GM18907 (cell line): Measurements from ENCODE around the gene CASS4.
"Not testable (repeated sequence)": the region's sequence is repeated elsewhere in the genome, so short reads cannot be mapped to it uniquely, and the experiment has no call there.

Experiments used
- ATAC-seq: cut with Tn5 transposase; IDR thresholded peaks from one replicate; pipeline ENCODE4 v1.9.1; 2021; ENCODE audit warnings: mild to moderate bottlenecking, moderate library complexity; ENCODE audit not compliant: unreplicated experiment

The CASS4 gene, protein sequence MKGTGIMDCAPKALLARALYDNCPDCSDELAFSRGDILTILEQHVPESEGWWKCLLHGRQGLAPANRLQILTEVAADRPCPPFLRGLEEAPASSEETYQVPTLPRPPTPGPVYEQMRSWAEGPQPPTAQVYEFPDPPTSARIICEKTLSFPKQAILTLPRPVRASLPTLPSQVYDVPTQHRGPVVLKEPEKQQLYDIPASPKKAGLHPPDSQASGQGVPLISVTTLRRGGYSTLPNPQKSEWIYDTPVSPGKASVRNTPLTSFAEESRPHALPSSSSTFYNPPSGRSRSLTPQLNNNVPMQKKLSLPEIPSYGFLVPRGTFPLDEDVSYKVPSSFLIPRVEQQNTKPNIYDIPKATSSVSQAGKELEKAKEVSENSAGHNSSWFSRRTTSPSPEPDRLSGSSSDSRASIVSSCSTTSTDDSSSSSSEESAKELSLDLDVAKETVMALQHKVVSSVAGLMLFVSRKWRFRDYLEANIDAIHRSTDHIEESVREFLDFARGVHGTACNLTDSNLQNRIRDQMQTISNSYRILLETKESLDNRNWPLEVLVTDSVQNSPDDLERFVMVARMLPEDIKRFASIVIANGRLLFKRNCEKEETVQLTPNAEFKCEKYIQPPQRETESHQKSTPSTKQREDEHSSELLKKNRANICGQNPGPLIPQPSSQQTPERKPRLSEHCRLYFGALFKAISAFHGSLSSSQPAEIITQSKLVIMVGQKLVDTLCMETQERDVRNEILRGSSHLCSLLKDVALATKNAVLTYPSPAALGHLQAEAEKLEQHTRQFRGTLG

GRCh38 chr20:56411759-56412472, at the start of gene CASS4:
TSS of gene CASS4 (plus strand) at chr20:56412260. CDS start at chr20:56412459, 199 bp downstream.
- ATAC-seq = peak; percentile 74

DNA sequence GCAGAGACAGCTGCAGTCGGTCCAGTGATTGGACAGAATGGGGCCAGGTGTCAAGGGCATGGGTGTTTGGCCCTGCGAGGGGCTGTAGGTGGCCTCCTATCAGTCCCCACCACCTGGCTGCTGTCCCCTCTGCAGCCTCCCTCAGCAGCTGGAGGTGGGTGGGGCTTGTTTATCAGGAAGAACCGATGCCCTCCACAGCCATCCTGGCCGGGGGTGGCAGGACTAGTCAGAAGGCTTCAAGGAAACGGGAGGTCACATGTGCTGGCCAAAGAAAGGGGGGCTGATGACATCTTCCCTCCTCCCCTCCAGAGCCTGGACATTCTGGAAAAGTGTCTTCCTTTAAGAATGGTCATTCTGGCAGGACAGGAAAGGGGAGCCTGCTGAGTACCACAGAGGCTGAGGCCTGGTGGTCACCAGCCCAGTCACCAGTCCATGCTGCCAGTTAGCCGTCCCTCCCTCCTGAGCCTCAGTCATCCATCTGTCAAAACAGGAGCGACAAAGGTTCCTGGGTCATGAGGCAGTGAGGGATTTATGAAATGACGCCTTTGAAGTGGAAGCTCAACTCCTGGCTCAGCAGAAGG, 49.1 kb upstream of the CASS4 start:
- no peak for ATAC-seq

GRCh38 chr20:56363491-56363890, 48.6 kb upstream of the CASS4 start:
- ATAC-seq = no peak

GRCh38 chr20:56368351-56369134, 43.5 kb upstream of the CASS4 start:
- no peak for ATAC-seq

GRCh38 chr20:56369179-56369578, 42.9 kb upstream of the CASS4 start:
- ATAC-seq = no peak

DNA sequence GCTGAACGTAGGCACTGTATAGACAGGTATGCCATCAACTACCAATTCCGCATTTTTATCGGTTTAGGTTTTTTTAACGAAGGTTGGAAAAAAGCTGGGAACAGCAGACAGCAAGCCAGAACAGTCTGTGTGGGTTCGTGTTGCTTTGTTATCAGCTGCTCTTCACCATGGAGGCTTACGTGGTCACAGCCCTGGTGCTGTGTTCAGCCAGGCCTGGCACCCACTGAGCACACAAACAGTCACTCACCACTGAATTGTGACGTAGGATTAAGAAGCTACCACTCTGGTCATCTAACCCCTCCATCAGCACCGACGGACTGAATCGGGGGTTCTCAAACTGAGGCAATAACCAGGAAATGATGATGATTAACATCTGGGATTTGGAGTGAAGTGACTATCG, 40.1 kb upstream of the CASS4 start:
- ATAC-seq = no peak

DNA sequence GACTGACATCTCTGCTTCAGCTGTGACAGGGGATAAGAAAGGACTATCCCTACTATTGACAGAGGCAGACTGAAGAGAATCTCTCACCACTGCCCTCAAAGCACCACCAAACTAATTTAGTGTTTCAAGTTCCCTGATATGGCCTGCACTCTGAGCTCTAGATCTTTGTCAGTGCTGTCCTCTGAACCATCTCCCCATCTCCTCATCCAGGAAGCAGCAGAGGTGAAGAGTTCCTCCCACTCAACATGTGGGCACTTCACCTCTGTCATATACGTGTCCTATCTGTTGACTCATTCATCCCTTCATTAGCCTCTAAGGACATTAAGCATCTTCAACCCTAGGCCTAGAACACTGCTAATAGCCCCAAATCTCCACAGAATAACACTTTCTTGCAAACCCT, 39.2 kb upstream of the CASS4 start:
- ATAC-seq = no peak

DNA sequence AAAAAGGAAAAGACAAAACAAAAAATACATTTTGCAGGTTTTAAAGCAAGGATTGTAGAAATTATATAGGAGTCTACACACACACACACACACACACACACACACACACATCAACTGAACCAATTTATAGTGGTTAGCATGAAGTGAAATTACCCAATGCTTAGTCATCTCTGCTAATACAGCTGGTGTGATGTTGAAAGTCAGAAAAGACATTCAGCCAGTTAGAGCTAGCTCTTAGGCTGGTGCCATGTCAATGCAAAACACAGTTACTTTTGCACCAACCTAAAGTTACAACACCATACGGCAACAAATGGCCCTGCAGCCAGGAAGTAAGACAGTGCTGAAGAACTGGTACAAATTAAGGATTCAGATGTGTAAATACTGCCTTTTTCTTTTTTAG, 38.1 kb upstream of the CASS4 start:
- ATAC-seq = peak; percentile 52

DNA sequence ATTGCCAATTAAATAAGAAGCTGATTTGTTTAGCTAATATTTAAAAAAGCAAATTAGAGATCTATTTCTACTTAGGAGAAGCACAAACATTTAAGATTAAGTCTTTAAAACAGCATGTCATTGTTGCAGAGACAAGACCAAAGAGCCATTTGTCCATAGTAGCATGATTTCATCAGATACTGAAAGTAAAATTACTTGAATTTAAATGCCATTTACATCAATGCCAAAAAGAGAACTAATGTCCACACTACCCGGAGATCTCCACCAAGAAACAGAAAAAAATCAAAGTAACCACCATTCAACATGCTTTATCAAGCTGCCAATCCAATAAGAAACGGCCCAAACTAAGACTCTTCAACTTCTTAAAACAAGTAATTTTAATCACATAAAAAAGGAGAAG, 35.7 kb upstream of the CASS4 start:
- no peak for ATAC-seq

GRCh38 chr20:56378386-56378785, 33.7 kb upstream of the CASS4 start:
- no peak for ATAC-seq

GRCh38 chr20:56380375-56380774, 31.7 kb upstream of the CASS4 start:
- ATAC-seq = no peak

DNA sequence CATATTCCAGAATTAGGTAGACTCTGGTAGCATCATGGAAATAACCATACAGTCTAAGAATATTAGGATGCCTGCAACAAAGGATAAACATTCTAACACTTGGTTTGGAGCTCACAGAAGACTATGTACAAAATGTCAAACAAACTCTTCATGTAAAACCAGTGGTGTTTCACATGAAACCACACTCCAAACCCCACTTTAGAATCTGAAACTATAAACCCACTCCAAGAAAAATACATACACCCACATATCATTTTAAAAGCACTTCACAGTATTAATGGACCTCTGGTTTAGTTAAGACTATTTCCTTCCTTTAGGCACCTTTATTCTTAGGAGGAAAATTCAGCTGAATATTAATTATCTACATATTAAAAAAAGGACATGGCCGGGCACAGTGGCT, 30.6 kb upstream of the CASS4 start:
- no peak for ATAC-seq

DNA sequence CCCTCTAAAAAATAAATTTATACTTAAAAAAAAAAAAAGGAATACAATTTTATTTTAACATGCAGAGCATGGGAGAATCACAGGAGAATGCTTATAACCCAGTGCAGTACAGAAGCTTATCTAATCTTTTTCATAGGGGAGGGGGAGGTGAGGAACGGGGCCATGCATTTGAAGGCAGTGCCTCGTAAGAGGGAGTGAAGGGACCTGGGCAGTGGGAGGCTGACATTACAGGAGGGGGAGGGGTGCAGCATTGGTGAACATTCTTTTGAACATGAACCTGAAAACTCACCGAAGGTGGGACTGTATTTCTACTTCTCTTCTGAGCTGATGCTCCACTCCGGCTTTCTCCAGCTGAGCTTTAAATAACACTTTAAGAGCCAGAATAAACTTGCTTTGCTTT, 29.4 kb upstream of the CASS4 start:
- ATAC-seq = no peak

GRCh38 chr20:56383334-56383733, 28.7 kb upstream of the CASS4 start:
- ATAC-seq = no peak

DNA sequence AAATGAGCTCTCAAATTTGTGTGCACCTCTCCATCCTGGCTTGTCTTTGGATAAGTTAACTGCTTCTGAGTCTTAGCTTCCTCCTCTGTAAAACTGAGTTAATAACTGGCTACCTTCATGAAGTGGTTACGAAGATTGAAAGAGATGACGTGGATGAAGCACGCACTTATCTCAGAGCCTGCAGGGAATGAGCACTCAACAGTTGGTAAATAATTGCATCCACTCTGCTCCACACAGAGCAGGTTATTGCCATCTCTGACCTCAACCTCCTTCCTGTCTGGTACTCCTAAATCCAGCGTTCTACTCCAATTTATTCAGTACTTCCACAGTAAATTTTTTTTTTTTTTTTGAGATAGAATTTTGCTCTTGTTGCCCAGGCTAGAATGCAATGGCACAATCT, 26.9 kb upstream of the CASS4 start:
- ATAC-seq = no peak

DNA sequence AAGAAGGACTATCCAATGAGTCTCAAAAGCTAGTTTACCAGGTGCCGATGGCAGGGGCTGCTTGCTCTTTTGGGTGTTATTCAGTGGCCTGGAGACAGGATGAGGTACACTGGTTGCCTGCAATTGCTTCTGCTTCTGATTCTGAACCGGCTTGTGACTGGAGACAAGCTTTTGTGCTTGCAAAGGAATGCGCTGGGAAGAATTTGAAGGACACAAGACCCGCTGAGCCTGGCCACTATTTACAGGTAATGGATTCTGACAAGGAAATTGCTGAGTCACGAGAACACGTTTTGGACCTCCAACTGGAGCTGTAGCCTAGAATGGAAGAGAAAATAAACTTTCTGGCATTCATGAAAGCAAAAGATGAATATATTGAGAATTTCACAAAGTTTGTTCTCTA, 25.8 kb upstream of the CASS4 start:
- no peak for ATAC-seq

- ATAC-seq = no peak
Measured at GRCh38 chr20:56388882-56389281, 23.2 kb upstream of the CASS4 start.

- ATAC-seq = no peak
Measured at GRCh38 chr20:56389807-56390206, 22.3 kb upstream of the CASS4 start.

- not testable (repeated sequence) for ATAC-seq
Measured at GRCh38 chr20:56390396-56390795, 21.7 kb upstream of the CASS4 start.

DNA sequence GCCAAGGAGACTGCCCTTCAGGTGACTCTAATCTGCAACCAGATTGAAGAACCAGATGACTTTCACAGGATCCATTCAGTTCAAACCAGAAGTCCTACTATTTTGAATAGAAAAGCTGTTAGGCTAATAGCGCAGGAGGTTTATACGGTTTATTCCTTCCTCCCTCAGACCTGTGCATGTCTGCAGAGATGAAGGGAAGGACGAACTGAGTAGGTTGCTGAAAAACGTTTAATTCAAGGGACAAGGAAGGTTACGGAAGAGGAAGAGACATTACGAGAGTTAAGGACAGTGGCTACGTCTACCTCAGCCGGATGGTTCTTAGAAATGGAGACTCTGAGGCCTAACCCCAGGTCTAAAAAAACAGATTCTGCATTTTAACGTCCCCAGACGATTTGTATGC, 21.0 kb upstream of the CASS4 start:
- ATAC-seq = no peak
